ENCODE data around the gene PEX19.

Gene PEX19

GRCh38 chr1:160277330-160277729 is 7.6 kb downstream of the PEX19 start:
- no peak for DNase-seq

GRCh38 chr1:160271025-160271424 is 13.9 kb downstream of the PEX19 start:
- DNase-seq = no peak

GRCh38 chr1:160267284-160267991 is 17.5 kb downstream of the PEX19 start:
- no peak for DNase-seq

GRCh38 chr1:160264795-160265307 is 20.1 kb downstream of the PEX19 start:
- no peak for DNase-seq

GRCh38 chr1:160261893-160262794 is 22.8 kb downstream of the PEX19 start, which contains the start of gene DCAF8:
Gene DCAF8 (minus strand): TSS chr1:160262549. CDS start chr1:160244008, 18,541 bp downstream.
- DNase-seq = peak; percentile 97

GRCh38 chr1:160261556-160261892 is 23.4 kb downstream of the PEX19 start:
- peak; percentile 35 for DNase-seq

GRCh38 chr1:160260406-160261382 is 24.2 kb downstream of the PEX19 start:
- DNase-seq = no peak

- no peak for DNase-seq
Measured at GRCh38 chr1:160258177-160258798, 26.6 kb downstream of the PEX19 start.

GRCh38 chr1:160257411-160258015 is 27.4 kb downstream of the PEX19 start:
- no peak for DNase-seq

- DNase-seq = no peak
Measured at GRCh38 chr1:160256396-160257046, 28.4 kb downstream of the PEX19 start.

GRCh38 chr1:160255781-160256300 is 29.1 kb downstream of the PEX19 start:
- DNase-seq = no peak

- peak; percentile 71 for DNase-seq
Measured at GRCh38 chr1:160251687-160252526, 33.0 kb downstream of the PEX19 start.

GRCh38 chr1:160251011-160251410 is 33.9 kb downstream of the PEX19 start:
- DNase-seq = no peak

GRCh38 chr1:160247053-160247452 is 37.9 kb downstream of the PEX19 start:
- DNase-seq = no peak

GRCh38 chr1:160245434-160245833 is 39.5 kb downstream of the PEX19 start:
- no peak for DNase-seq

- DNase-seq = no peak
Measured at GRCh38 chr1:160244209-160244608, 40.7 kb downstream of the PEX19 start.

- no peak for DNase-seq
Measured at GRCh38 chr1:160243767-160244166, 41.2 kb downstream of the PEX19 start.

- no peak for DNase-seq
Measured at GRCh38 chr1:160239582-160240299, 45.2 kb downstream of the PEX19 start.

GRCh38 chr1:160238408-160238807 is 46.5 kb downstream of the PEX19 start:
- DNase-seq = no peak
